GM21576 (cell line): ENCODE data around the gene PGM5.
"Not testable (repeated sequence)": the region's sequence is repeated elsewhere in the genome, so short reads cannot be mapped to it uniquely, and the experiment has no call there.

Experiments used
- ATAC-seq: cut with Tn5 transposase; IDR thresholded peaks from one replicate; pipeline ENCODE4 v1.9.1; 2021; ENCODE audit warnings: mild to moderate bottlenecking, moderate library complexity; ENCODE audit not compliant: unreplicated experiment

The PGM5 gene

DNA sequence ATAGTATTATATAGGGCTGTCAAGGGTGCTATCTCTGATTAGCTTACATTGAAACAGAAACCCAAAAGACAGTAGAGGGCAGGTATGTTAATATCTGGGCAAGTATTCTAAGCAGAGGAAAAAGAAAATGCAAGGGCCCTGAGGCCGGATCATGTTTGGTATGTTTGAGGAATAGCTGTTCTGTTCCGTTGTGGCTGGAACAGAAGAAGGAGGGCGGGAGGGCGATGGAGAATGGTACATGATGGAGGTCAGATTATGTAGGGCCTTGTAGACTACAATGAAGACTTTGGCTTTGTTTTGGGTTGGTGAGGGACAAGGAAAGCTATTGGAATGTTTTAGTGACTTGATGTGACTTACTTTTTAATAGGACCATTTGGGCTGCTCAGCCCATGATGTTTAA is 19.4 kb downstream of the PGM5 start:
- ATAC-seq: not testable (repeated sequence)

DNA sequence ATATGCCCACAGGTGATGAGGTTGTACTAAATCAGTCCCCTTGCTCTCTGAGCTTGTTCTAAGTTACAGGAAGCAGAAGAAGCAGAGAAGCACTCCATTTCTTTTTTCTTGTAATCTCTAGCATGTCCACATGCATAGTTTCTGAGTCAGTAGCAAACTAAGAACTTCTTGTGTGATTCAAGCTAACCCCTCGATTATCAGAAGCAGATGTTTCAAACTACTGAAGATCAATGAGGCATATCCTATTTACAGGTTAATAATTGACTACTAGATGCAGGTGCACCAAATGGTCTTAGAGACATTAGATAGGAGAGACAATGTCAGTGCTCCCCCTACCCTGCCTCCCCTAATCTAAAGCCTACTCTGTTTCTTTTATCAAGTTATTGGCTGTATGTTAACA is 21.3 kb downstream of the PGM5 start:
- peak; percentile 64 for ATAC-seq

DNA sequence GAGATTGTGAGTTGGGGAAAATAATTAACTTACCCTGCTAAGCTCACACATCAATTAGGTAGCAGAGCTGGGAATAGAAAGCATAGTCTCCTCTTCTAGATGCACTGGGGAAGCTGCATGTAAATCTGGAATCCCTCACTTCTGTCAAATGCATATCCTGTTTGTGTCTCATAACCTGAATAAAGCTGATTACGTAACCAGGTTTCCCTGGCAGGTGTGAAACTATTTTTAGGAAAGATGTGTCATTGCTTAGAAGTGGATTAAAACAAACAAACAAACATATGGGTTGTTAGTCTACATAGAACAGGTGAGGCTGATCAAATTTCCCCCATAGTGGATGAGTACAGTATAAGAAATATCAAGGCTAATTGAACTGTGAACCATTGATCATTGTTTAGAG is 27.5 kb downstream of the PGM5 start:
- ATAC-seq: not testable (repeated sequence)

DNA sequence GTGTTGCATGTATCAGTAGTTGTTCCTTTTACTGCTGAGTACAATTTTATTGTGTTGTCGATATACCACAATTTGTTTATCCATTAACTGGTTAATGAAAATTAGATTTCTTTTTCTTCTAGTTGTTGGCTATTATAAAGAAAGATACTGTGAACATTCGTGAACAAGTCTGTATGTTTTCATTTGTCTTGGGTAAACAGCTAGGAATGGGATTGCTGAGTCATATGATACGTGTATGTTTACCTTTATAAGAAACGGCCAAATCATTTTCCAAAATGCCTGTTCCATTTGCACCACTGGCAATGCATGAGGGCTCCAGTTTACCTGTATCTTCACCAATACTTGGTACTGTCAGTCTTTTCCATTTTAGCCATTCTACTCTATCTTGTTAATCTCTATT is 33.1 kb downstream of the PGM5 start:
- not testable (repeated sequence) for ATAC-seq

DNA sequence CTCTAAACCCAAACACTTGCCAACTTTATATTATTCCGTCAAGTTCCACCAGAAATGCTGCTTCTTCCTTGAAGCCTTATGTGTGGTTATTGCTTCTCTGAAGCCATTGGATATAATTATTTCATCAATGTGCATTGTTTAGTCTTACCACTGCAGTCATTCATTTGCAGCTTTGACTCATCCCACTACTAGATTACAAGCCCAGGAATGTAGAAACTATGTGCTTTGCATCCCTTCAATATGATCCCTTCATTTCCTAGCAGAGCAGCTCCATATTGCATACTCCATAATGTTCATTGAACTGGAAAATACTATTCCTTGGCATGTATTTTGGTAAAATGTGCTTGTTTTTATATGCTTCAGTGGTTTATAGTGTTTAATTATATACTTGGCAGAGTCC is 34.3 kb downstream of the PGM5 start:
- ATAC-seq: not testable (repeated sequence)

DNA sequence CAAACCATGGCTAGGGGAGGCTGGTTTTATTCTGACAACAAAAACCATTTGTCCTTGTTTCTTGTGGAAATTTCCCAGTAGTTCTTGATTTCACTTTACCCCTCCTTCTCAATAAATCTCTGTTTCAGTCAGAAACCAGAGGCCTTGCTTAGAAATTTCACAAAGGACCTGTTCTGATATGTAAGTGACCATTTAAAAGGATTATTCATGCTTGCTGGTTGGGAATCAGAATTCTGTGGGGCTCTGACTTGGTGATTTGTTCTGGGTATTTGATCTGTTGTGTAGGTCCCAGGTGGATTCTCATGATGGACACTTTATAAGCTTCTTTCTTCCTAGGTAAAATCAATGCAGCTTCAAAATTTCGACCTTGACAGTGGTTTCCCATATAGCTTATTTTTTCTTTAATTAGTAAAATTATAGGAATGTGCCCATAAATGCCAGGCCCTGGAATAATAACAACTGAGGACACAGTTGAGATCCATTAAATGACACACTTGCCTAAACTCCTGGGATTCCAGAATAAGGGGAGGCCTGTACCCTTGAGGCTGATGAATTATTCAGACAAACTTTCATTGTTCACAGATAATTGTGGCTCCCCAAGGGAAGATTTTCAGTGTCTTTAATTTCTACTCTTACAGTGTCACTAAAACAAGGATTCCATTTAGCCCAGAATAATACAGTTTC is 40.1 kb downstream of the PGM5 start:
- not testable (repeated sequence) for ATAC-seq

DNA sequence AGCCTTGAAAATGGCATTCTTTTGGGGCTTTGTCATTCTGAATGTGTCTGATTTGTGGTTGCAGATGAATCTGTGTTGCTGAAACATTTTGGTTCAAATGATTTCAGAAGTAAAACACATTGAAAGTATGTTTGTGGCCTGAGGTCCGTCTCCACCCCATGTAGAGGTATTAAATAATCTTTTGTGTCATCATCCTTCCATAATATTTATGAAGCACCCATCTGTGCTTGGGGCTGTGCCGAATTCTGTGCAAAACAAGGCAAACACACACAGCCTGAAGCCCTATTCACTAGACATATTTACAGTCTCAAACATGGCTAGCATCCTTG is 40.6 kb downstream of the PGM5 start:
- not testable (repeated sequence) for ATAC-seq

DNA sequence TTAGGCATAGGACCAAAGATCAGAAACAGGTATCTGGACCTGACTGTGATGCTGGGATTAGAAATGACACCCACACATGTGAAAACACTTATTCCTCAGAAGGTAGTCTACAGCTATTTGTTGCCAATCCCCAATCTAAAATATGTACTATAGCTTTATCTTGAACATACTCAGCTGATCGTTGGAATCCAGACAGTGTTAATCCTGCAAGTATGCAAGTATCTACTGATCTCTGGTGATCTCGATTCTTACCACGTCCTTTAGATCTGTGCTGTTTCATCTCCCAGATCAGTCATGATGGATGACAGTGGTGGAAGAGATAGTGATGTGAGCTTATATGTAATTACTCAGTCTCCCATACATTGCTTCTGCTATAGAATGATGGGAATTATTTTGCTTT is 41.4 kb downstream of the PGM5 start:
- ATAC-seq: not testable (repeated sequence)

DNA sequence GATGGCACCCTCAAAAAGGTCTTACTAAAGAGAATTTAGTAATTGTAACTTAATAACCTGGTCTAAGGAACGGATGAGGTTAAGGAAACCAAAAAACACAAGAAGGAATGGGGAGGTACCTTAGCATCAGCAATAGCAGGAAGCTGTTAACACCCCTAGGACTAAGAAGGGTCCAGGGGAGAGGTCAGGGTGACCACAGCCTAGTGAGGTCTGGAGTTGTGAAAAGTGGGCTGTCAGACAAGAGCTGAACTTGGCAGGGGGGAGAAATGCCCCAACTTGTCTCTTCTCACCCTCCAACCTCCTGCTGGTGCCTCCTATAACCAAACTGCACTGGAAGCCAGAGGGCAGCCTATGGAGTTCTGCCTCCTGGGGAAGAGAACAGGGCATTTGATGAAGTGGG is 41.9 kb downstream of the PGM5 start:
- ATAC-seq: not testable (repeated sequence)

DNA sequence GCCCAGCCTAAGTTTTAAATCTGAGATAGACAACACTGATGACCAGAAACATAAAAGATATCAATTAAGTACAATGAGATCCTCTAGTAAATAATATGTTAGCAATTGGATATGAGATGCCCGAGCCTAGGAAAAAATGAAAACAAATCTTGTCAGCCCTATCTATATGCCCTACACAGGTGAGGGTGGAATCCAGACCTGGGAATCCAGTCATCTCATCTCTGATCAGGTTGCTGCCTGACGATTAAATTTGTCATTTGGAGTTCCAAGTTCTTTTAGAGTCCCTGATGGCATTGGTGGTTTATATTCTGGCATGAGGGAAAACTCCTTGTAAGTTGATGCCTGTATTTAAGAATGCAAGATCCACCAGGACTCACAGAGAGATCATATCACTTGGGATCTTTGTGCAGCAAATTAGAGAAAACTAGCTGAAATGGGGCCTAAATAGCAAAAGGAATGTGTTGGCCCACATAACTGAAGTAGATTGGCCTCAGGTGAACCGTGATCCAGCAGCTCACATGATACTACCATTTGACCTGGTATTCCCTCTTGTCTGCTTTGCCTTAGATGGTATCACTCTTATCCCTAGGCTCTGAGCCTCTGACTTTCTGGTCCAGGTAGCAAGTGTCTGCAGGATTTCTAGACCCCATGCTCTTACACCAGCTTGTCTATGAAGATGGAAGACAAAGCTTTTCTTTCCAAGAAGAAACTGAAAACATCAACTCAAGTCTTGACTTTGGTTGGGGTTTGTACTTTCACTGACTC is 48.2 kb downstream of the PGM5 start:
- not testable (repeated sequence) for ATAC-seq

DNA sequence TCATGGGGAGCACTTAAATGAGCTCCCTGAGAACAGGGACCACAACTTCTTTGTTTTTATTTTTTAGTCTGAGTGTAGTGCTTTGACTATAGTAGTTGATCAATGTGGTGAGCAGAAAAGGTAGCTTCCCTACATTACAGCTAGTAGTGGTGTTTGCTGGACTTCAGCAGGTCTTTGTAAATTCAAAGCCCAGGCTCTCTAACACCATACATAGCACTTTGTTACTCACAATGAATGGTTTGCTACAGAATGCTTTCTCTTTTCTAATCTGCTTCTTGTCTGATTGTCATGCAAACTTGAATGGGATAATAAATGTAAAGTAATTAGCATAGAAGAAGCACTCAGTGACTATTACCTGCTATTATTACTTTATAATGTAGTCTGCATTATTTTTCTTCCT is 55.5 kb downstream of the PGM5 start:
- ATAC-seq: not testable (repeated sequence)

DNA sequence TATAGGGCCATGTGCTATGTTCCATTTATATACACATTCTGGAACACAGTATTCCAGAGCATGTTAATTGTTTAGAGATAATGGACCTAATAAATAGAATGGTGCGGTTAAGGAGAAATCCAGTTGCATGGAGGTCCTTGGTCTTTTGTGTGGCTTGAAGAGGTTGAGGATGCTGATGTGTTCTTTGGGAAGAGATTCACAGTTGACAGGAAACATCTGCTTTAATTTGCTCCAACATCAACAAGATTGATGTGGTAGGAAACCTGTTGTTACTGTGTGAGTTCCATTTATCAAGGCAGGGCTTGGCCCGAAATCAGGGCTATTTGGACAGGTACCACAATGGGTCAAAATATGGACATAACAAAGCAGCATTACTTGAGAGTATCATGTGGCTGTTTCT is 56.3 kb downstream of the PGM5 start:
- ATAC-seq: not testable (repeated sequence)

DNA sequence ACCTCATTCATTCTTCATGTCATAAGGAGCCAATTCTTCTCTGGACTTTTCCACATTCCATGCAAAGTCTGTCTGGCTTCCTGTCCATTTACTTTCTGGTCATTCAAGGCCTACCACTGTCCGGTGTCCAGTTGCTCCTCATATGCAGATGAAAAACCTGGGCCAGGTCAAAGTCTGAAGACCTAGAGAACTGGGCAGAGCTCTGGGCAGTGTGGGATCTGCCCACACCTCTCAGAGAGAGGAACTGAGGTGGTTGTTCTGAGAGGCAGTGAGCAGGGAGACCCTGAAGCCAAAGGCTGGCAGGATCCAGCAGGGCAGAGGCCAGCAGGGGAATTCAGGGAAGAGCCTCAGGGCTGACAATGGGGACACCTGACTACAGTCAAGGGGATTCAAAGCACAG is 58.7 kb downstream of the PGM5 start:
- not testable (repeated sequence) for ATAC-seq

DNA sequence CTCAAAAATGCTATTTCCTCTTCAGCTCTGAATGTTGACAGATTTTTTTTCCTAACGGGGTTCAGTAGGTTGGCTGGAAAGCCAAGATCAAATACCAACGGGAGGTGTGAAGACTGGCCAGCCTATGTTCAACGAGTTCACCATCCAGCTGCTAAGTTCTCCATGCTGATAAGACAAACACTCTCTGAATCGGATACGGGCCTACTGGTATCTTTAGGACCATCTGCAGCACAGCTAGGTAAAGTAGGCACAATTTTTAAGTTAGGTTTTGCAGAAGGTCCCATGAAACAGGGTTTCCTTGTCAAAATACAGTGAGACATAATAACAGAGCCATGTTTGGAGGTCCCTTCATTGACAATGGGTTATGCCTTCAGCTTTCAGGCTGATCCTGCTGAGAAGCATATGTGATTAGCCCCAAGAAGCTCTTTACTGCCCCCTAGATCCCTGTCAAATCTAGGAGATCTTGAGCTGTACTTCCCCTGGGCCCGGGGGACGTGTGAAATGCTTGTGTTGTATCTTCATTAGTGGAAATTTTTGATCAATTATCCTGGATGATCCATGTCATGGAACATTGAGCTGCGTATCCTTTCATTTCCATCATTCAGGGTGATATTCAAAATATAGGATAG is 60.6 kb downstream of the PGM5 start:
- no peak for ATAC-seq

DNA sequence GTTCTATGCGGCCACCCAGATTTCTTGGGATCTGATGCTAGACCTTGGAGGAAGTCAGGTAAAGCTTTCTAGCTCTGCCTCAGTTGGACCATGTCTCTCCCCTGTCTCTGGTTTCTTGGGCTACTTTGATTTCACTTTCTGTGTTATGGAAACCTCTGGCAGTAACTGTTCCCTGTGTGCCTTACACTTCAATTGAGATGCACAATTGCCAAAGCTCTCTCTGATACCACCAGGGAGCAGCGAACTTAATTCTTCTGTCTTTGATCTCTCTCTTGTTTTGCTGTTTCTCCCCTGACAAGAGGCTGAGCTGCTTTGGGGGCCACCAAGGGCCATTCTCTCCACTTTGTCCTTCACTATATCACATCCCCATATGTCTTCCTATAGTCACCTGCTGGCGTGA is 61.4 kb downstream of the PGM5 start:
- no peak for ATAC-seq

DNA sequence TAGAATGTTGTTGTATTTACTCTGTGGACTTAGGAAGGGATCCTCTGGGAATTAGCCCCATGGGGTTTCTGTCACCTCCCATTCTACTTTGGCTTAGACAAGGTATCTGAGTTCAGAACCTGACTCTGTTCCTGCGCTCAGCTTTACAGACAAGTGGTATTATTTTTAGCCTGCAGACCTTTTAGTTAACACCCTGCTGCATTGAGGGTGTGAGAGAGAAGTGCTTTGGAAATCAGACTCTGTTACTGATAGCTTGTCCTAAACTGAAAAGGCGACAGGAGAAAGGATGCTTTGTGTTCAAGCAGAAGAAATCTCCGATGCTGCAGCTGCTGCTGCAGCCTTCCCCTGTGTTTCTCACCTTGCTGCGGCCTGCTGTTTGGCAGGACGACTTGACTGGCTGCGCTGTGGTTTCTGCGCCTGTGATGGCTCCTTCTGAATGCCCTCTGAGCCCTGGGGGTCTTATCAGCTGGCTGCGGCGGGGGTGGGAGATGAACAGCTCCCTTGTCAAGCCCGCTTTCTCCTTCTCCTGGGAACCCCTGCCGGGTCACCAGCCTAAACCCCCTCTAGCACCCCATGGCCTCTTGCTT is 61.9 kb downstream of the PGM5 start:
- ATAC-seq: no peak

DNA sequence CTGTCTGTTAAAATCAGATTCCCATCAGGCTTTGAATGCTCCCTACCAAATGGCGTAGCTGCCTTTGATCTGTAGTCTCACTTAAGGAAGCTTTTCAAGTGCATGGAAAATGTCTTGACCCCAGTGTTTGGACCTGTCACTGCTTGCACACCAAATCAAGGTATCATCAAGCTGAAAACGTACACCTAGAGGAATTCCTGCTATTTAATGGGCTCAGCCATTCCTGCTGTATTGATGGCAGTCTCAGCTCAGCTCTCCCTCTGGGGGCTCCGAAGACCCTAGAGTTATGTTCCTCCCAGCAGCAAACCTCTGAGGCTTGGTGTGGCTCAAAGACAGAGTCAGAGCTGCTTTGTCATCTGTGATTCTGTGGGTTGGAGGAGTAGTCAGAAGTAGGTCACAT is 63.5 kb downstream of the PGM5 start:
- no peak for ATAC-seq

DNA sequence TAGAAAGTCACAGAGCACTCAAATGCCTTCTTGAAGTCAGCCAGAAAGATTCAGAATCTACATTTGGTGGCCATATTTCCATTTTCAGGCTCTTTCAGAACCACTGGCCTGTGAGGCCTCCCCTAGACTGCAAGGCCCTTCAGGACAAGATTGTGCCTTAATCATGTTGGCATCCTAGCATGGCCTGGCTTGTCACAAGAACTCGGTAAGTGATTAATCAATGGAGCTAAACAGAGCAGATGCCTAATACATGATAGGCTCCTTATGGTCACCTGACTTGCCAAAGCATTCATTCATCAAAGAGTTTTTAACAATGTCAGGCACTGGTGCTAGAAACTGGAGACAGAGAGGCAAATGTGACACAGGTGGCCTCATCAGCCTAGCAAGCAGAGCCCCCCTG is 70.3 kb downstream of the PGM5 start:
- no peak for ATAC-seq

DNA sequence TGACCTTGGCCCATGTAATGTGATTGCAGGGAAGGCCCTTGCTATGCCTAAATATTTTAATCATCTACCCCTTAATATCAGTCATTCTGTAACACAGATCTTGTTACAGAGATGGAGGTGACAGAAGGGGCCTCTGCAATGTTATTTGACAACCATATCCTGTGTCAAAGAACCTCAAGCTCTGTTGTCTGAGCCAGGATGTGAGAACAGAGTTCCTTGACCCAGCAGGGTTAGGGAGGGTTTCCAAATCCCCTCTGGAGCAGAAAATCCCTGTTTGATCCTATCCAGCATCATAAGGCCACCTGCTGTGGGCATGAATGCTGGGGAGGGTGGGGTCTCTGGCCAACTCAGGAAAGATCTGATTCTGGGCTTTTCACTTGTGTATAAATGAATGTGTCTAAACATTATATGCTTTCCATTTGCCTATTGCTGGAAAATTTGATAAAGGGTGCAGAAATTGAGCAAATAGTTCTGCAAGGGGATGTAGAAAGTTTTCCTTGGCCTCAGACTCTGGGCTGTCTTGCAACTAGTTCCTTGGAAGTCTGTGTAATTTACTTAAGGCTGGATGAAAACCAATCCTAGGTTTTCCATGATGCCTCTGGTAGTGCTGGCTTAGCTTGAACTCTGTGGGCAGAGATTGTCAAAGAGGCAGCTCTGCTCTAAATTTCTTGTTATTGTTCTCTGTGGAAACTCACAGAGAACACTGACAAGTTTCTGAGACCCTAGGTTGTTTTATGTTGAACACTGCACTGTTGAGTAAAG is 71.0 kb downstream of the PGM5 start:
- ATAC-seq: no peak

DNA sequence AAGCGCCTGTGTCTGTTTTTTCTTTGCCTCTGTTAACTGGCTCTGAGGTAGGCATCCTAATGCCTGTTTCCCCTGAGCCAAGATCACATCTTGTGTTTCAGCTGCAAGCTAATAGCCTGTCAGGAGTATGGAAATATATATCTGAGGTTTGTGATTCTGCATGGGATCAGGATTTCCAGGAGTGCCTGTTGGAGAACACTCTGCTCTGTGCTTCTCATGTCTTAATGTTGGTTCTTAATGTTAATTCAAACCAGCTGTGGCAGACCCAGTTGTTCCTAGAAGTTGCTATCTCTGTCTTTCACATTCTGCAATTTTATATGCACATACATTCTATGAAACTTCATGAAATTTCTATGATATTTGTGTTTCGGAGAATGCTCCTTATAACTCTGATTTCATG is 72.1 kb downstream of the PGM5 start:
- no peak for ATAC-seq

DNA sequence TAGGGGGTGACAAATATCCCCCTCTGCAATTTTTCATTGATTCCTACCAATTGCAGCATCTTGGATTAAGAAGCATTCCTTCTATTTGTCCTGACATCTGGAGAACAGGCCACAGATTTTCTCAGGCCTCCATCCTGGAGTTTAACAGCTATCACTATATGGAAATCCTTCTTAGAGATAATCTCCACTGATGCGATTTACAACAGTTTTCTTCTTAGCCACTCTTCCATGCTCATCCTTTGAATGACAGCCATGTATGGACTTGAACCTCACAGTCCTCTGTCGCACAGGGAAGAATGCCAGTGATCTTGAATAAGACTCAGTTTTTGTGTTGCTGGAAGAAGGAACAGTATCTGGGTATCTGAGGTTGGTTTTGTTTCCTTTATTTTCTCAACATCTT is 73.2 kb downstream of the PGM5 start:
- ATAC-seq: no peak
